Measurements from ENCODE around the gene PRKCH.

Gene PRKCH

GRCh38 chr14:61430066-61430757 lies 108.8 kb downstream of the PRKCH start:
- H3K4me3 ChIP-seq (ENCODE audit: low read length): no peak overlapping the region
- DNase-seq (ENCODE audit: low read depth): no peak
- no peak for TF ChIP-seq CTCF (IDR thresholded peaks at IDR 0.05; ENCODE audit: insufficient read depth, low read depth, low read length, missing control alignments)

GRCh38 chr14:61433169-61433568 lies 111.8 kb downstream of the PRKCH start:
- no peak overlapping the region for H3K4me3 ChIP-seq (ENCODE audit: low read length)
- DNase-seq (ENCODE audit: low read depth): peak; percentile 19
- no peak for TF ChIP-seq CTCF (IDR thresholded peaks at IDR 0.05; ENCODE audit: insufficient read depth, low read depth, low read length, missing control alignments)

GRCh38 chr14:61433828-61434227 lies 112.4 kb downstream of the PRKCH start:
- no peak for TF ChIP-seq CTCF (IDR thresholded peaks at IDR 0.05; ENCODE audit: insufficient read depth, low read depth, low read length, missing control alignments)
- H3K4me3 ChIP-seq (ENCODE audit: low read length): no peak overlapping the region
- DNase-seq (ENCODE audit: low read depth): no peak

- no peak for TF ChIP-seq CTCF (IDR thresholded peaks at IDR 0.05; ENCODE audit: insufficient read depth, low read depth, low read length, missing control alignments)
- no peak for DNase-seq (ENCODE audit: low read depth)
- no peak overlapping the region for H3K4me3 ChIP-seq (ENCODE audit: low read length)
These were observed 112.9 kb downstream of the PRKCH start for GRCh38 chr14:61434311-61434710.

- no peak for DNase-seq (ENCODE audit: low read depth)
- no peak for TF ChIP-seq CTCF (IDR thresholded peaks at IDR 0.05; ENCODE audit: insufficient read depth, low read depth, low read length, missing control alignments)
These were observed 114.4 kb downstream of the PRKCH start for GRCh38 chr14:61435563-61436337.

GRCh38 chr14:61437381-61437780 lies 116.0 kb downstream of the PRKCH start:
- no peak for DNase-seq (ENCODE audit: low read depth)
- no peak overlapping the region for H3K4me3 ChIP-seq (ENCODE audit: low read length)
- no peak for TF ChIP-seq CTCF (IDR thresholded peaks at IDR 0.05; ENCODE audit: insufficient read depth, low read depth, low read length, missing control alignments)

More at GRCh38 chr14:61435563-61436337, 114.4 kb downstream of the PRKCH start:
- no peak overlapping the region for H3K4me3 ChIP-seq (ENCODE audit: low read length)

Data from epithelial cell of esophagus (primary cell).